GM18498 (cell line): ENCODE results near the gene RAMP3.

Experiments used
- ATAC-seq: cut with Tn5 transposase; IDR thresholded peaks from one replicate; pipeline ENCODE4 v1.9.1; 2021; ENCODE audit warnings: mild to moderate bottlenecking, moderate library complexity; ENCODE audit not compliant: unreplicated experiment

The RAMP3 gene

DNA sequence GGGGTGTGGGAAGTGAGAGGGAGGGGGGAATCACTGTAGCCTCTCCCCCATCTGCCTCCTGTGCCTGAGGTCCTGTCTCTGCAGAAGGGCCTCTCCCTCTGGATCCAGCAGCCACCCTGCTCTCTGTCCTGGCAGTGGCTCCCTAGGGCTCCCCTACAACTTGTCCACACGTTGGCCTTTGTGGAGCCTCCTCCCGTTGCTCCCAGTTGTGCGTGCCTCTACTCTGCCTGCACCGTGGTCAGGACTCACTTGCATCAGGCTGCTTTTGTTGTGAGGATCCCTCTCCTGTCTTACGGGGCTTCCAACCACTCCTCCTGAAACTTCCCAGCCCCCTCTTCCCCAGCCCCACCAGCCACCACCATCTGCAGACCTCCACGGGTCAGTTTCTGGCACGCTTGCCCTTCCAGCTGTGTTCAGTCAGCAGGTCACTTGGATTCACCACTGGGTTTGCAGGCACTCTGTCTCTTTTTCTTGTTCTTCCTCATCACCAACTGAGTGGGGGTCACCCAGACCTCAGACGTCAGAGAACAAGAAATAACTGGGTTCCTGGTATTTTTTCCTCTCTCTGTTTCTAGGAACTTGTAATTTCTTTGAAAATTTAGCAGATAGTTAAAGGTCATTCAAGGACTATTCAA is 62.3 kb downstream of the RAMP3 start:
- ATAC-seq = no peak

GRCh38 chr7:45220846-45221618 is 63.4 kb downstream of the RAMP3 start:
- ATAC-seq = no peak

DNA sequence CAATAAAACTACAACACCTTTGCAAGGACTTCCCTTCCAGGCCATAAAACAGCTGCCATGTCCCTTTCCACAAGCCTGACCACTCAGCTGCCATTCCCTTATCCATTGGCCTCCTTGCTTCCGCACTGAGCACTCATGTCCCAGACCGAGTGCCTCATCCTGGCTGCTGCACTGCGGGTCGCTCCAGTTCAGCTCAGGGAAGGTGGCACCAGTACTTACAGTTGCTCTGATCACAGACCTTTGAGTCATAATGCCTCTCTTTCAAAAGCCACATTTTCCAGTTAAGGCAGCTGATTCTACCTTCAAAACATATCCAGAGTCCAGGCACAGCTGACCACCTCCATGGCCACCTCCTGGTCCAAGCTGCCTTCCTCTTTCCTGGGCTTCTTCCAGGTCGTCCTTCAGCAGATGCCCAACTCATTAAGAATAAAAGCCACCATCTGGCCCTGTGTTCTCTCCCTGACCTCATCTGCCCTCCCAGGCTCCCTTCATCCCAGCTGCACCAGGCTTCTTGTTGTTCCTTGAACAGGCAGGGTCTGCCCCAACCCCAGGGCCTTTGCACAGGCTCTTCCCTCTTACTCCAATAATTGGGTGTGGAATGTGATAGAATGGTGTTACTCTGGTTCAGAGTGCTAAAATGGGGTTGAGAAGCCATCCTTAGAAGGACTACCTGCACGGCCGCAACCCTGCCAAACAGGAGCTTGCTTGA is 64.5 kb downstream of the RAMP3 start:
- no peak for ATAC-seq

GRCh38 chr7:45223078-45223477 is 65.5 kb downstream of the RAMP3 start:
- no peak for ATAC-seq

- no peak for ATAC-seq
These were observed 66.4 kb downstream of the RAMP3 start for GRCh38 chr7:45223728-45224630.

GRCh38 chr7:45224832-45225231 is 67.2 kb downstream of the RAMP3 start:
- ATAC-seq = no peak

DNA sequence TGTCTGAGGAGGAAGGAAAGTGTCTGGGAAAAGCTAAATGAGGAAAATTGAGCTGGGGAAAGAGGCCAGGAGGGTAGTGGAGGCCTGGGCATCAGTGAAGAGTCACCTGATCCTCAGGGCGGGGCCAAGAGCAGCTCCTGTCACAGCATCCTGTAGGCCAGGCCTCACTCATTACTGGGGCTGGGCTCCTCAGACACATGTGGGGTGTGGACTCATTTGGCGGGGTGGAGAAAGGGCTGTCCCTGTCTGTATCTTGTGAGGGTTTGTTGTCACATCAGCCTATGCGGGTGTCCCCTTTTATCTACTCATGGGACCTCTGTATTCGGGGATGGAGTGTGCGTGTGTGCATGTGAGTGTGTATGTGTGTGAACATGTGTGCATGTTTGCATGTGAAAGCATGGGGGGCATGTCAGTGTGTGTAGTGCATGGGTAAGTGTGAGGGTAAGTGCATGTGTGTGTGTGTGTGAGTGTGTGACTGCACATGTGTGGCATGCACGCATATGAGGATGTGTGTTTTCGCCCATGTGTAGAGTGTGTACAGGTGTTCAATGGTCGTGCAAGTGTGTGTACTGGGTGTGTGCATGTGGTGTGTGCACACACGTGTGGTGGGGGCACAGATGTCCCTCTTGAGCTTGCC is 67.8 kb downstream of the RAMP3 start:
- no peak for ATAC-seq

- no peak for ATAC-seq
These were observed 68.4 kb downstream of the RAMP3 start for GRCh38 chr7:45225948-45226335.

DNA sequence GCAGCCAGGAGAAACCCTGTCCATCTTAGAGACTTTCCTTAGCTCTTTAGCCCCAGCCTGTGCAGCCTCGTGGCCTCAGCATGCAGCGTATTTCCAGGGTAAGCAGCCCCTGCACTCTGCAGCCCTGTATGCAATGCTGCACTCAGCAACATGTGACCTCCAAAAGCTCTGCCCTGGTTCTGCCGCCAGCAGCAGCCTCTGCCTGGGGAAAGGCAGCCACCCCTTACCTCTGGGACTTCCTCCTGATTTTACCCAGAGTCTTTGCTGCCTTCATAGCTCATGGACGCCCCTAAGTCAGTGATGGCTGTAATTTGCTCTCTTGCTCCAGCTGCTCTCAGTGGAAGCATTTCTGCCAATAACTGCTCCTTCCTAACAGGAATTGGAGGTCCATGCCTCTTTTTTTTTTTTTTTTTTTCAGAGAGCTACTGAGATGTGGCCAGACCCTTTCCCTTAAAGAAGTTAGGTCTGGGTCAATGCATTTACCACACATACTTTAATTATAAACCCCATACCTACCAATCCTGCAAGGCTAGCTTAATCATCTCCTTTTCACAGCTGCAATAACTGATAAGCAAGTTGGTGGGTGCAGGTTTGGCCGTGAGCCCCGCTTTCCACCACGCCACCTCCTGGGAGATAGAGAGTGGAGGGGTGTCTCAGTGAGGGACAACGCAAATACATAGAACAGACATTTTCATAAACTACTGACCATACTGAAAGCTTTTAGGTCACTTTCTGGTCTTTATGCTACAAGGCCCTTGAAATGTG is 71.7 kb downstream of the RAMP3 start:
- ATAC-seq = no peak

- ATAC-seq = no peak
These were observed 72.5 kb downstream of the RAMP3 start for GRCh38 chr7:45230083-45230482.

- ATAC-seq = no peak
These were observed 73.1 kb downstream of the RAMP3 start for GRCh38 chr7:45230611-45231165.

GRCh38 chr7:45233249-45233775 is 75.7 kb downstream of the RAMP3 start:
- no peak for ATAC-seq
